HEK293T (cell line): Measurements from ENCODE around the gene CLK2.
A peak's percentile ranks its signal among the peaks of the same experiment; 100 is the strongest.

Source experiments
- BHLHE40 ChIP-seq: fragments of 450-650 bp; IDR thresholded peaks from 2 replicates; pipeline ENCODE4 v1.6.1; 2016; ENCODE audit warnings: mild to moderate bottlenecking, moderate library complexity, borderline replicate concordance
- L3MBTL2 ChIP-seq: fragments of 450-650 bp; conservative IDR thresholded peaks from 2 replicates; pipeline ENCODE4 v1.6.1; 2016; ENCODE audit warnings: mild to moderate bottlenecking
- NFRKB ChIP-seq: fragments of 450-650 bp; IDR thresholded peaks from 2 replicates; pipeline ENCODE4 v1.6.1; 2016; ENCODE audit warnings: mild to moderate bottlenecking, moderate library complexity

DNA sequence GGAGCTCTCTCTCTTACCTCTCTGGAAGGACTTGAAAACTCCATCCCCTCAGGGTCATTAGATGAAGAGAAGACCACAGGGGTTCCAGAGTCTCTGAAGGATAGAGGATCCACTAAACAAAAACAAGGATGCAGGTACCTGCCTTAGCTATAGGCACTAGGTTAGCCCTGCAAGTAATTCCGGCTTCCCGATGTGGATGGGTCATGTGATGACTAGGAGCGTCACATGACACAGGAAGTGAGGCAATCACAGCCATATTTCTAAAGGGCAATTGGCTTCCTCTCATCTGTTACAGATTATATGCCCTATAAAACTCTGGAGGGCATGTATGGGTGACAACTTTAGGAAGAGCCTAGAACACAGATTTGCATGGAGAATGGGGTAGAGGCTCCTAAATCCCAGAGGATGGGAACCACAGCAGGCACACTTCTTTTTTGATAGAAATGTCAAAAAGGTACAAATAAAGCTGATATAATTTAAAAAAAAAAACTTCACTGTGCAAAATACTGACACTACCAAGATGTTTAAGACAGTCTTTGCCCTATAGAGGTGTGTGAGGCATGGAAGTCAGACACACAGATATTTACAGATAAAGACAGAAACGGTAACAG is 32.1 kb downstream of the CLK2 start:
- peak; percentile 61; the same call in 1 of the 2 replicates for TF ChIP-seq NFRKB
- peak; percentile 47 for TF ChIP-seq L3MBTL2
- no peak for TF ChIP-seq BHLHE40
